HepG2 (cell line): ENCODE measurements around the gene IKZF3. TPM values are rescaled to one million over a fixed set of nuclear protein-coding genes. Genes with fewer than 3 reads are reported as not detected.
A peak's percentile ranks its signal among the peaks of the same experiment; 100 is the strongest.

Source experiments
- ATAC-seq: fragments of 200-7000 bp; cut with Tn5 transposase; 3 replicates; pipeline ENCODE4 v1.9.1; 2020; ENCODE audit warnings: mild to moderate bottlenecking, moderate library complexity
- BruUV-seq: library from RNA; stranded (reverse); fragments of 400-500 nt; replicated peaks from 2 replicates; lab custom pipeline; 2021; lab: Mats Ljungman, UMichigan
- CTCF ChIA-PET: fragments of 300-600 bp; formaldehyde crosslinking; extraction: SDS; loops from one replicate; lab custom pipeline; 2021; ENCODE audit warnings: low total read pairs, inconsistent platforms, low intra/inter-chr PET ratio; lab: Yijun Ruan, JAX
- POLR2A ChIA-PET: fragments of 350-600 bp; sonication (Branson Sonifier 250); formaldehyde crosslinking; loops from one replicate; lab custom pipeline; 2020; ENCODE audit warnings: antibody characterized with exemption, inconsistent platforms; lab: Yijun Ruan, JAX
- DNase-seq: peaks from one replicate; pipeline ENCODE4 v3.0.0-alpha.2; 2015; ENCODE audit warnings: low spot score
- FAIRE-seq: peaks from 3 replicates; lab custom pipeline; 2011; peaks lifted over from hg19 to GRCh38; lab: Jason Lieb, UNC
- H2AFZ ChIP-seq: one replicate; pipeline ENCODE4 v1.6.1; 2011; ENCODE audit warnings: low read length, inconsistent platforms
- H3K27ac ChIP-seq: fragments of 300-600 bp; 3 replicates; pipeline ENCODE4 v1.8.0; 2011; ENCODE audit warnings: mixed run types, mild to moderate bottlenecking, mixed read lengths, low read length, inconsistent platforms; ENCODE audit not compliant: insufficient read depth; ENCODE audit errors: extremely low read length
- H3K27me3 ChIP-seq, 2 experiments: fragments of 200-600 bp in 1 of 2; 2 replicates in 1 of 2; 3 replicates in 1 of 2; pipeline versions ENCODE4 v1.6.0 to v1.8.0; 2011; ENCODE audit warnings: low read length in 2 of 2, mild to moderate bottlenecking in 2 of 2, moderate library complexity in 2 of 2, inconsistent platforms in 1 of 2; ENCODE audit not compliant: insufficient read depth in 2 of 2, control insufficient read depth in 1 of 2
- H3K36me3 ChIP-seq, 2 experiments: fragments of 200-600 bp in 1 of 2; replicated peaks in 1 of 2; 2 replicates in 1 of 2; 3 replicates in 1 of 2; pipeline versions ENCODE4 v1.5.1 to v1.8.0; 2011; ENCODE audit warnings: low read length in 2 of 2, inconsistent platforms in 1 of 2; ENCODE audit not compliant: insufficient read depth in 2 of 2, control insufficient read depth in 1 of 2
- H3K4me1 ChIP-seq: 2 replicates; pipeline ENCODE4 v1.5.1; 2012; ENCODE audit warnings: low read length, inconsistent platforms; ENCODE audit not compliant: insufficient read depth
- H3K4me2 ChIP-seq: 2 replicates; pipeline ENCODE4 v1.6.0; 2011; ENCODE audit warnings: low read depth, low read length, inconsistent platforms
- H3K4me3 ChIP-seq, 3 experiments: fragments of 200-600 bp in 1 of 3; sonication (generic), shearing (Covaris generic) in 1 of 3; replicated peaks in 1 of 3; 2 replicates each; pipeline ENCODE4 v1.5.1; 2011 to 2016; ENCODE audit warnings: low read length in 3 of 3, inconsistent platforms in 2 of 3, low read depth in 2 of 3, mild to moderate bottlenecking in 2 of 3, control low read depth in 1 of 3, mixed read lengths in 1 of 3; ENCODE audit not compliant: insufficient read depth in 1 of 3
- H3K79me2 ChIP-seq: one replicate; pipeline ENCODE4 v1.6.1; 2011; ENCODE audit warnings: low read length, inconsistent platforms; ENCODE audit not compliant: insufficient read depth
- H3K9ac ChIP-seq: 2 replicates; pipeline ENCODE4 v1.6.0; 2011; ENCODE audit warnings: mild to moderate bottlenecking, low read depth, low read length, inconsistent platforms; ENCODE audit not compliant: insufficient read depth
- H3K9me3 ChIP-seq: 2 replicates; pipeline ENCODE4 v1.5.1; 2012; ENCODE audit warnings: mild to moderate bottlenecking, low read length
- H4K20me1 ChIP-seq: 2 replicates; pipeline ENCODE4 v1.6.0; 2011; ENCODE audit warnings: inconsistent platforms, mild to moderate bottlenecking, low read length, moderate library complexity; ENCODE audit not compliant: insufficient read depth
- AGO2 ChIP-seq: fragments of 200-400 bp; formaldehyde crosslinking; optimal IDR thresholded peaks from 2 replicates; pipeline ENCODE3; 2017; ENCODE audit warnings: mild to moderate bottlenecking, low read depth, low read length, moderate library complexity
- ARID2 ChIP-seq: sonication (generic); formaldehyde crosslinking; IDR thresholded peaks from 2 replicates; pipeline ENCODE4 v1.8.1; 2022; ENCODE audit warnings: mild to moderate bottlenecking, missing genetic modification reagents, borderline replicate concordance
- BORCS8-MEF2B ChIP-seq: sonication (generic); formaldehyde crosslinking; IDR thresholded peaks from 2 replicates; pipeline ENCODE4 v1.8.0; 2022; ENCODE audit warnings: mild to moderate bottlenecking, missing genetic modification reagents
- CEBPG ChIP-seq: IDR thresholded peaks from 2 replicates; pipeline ENCODE4 v1.6.1; 2016
- GFI1 ChIP-seq: sonication (generic); formaldehyde crosslinking; IDR thresholded peaks from 2 replicates; pipeline ENCODE4 v1.5.0; 2020; ENCODE audit warnings: missing genetic modification reagents, mild to moderate bottlenecking, borderline replicate concordance
- SYNCRIP ChIP-seq: fragments of 200-400 bp; formaldehyde crosslinking; IDR thresholded peaks from 2 replicates; pipeline ENCODE4 v1.6.1; 2018; ENCODE audit warnings: mild to moderate bottlenecking, low read depth, low read length; ENCODE audit not compliant: insufficient read depth
- YEATS4 ChIP-seq: sonication (generic); formaldehyde crosslinking; IDR thresholded peaks from 2 replicates; pipeline ENCODE4 v1.4.0; 2020; ENCODE audit warnings: missing genetic modification reagents, borderline replicate concordance
- ZNF552 ChIP-seq: sonication (generic); formaldehyde crosslinking; IDR thresholded peaks from 2 replicates; pipeline ENCODE4 v1.9.0; 2022; ENCODE audit warnings: missing genetic modification reagents, mild to moderate bottlenecking, borderline replicate concordance
- ZSCAN20 ChIP-seq: sonication (generic); formaldehyde crosslinking; IDR thresholded peaks from 2 replicates; pipeline ENCODE4 v1.4.0; 2020; ENCODE audit warnings: missing genetic modification reagents, mild to moderate bottlenecking, borderline replicate concordance
- WGBS: methylation state at CpG from one replicate; pipeline ENCODE4 v1.1.6; 2017; ENCODE audit warnings: low lambda C conversion rate; 5-methylcytosine and 5-hydroxymethylcytosine counted together
- in situ Hi-C: cut with HindIII; loops from 2 replicates; pipeline ENCODE4 v1.10.0; 2017; ENCODE audit warnings: low pct_unique_long_range_greater_than_20kb; ENCODE audit not compliant: extremely low pct_ligation_motif_present
- intact Hi-C: fragments of 100-400 bp; cut with micrococcal nuclease; formaldehyde crosslinking; loops from one replicate; pipeline ENCODE4 v1.10.0; 2022; ENCODE audit not compliant: unreplicated experiment
- polyA plus RNA-seq, 8 experiments: library from polyadenylated mRNA; depleted of rRNA in 3 of 8; stranded (reverse) in 7 of 8; unstranded in 1 of 8; fragments of >200 nt; fragmentation: Illumina TruSeq in 4 of 8; extraction: Trizol in 4 of 8; gene quantifications; 2 replicates each; pipeline versions ENCODE4 v1.2.1 to v1.2.3, GENCODE V29; 2011 to 2016; ENCODE audit warnings: low read depth in 4 of 8, missing spikeins in 1 of 8, mixed read lengths in 1 of 8; ENCODE audit not compliant: insufficient read depth in 1 of 8
- total RNA-seq, 5 experiments: library from RNA; depleted of rRNA; stranded (reverse); fragments of >200 nt; fragmentation: Illumina TruSeq; extraction: Trizol; gene quantifications; 2 replicates each; pipeline ENCODE4 v1.2.3, GENCODE V29; 2016; ENCODE audit warnings: low read depth in 1 of 5
- TF ChIP-seq, protein P1 (sequence below): IDR thresholded peaks from 2 replicates; pipeline ENCODE4 v1.6.1; 2016; ENCODE audit warnings: missing compliant biosample characterization, missing genetic modification reagents, borderline replicate concordance
- TF ChIP-seq, protein P2 (sequence below): sonication (generic); formaldehyde crosslinking; IDR thresholded peaks from 2 replicates; pipeline ENCODE4 v1.4.0; 2020; ENCODE audit warnings: missing genetic modification reagents

The IKZF3 gene
- total and polyA plus RNA-seq, 2 of the 13 experiments (the other 11 are each of a cell fraction or from before 2014, with no cell fraction given) = not detected

DNA sequence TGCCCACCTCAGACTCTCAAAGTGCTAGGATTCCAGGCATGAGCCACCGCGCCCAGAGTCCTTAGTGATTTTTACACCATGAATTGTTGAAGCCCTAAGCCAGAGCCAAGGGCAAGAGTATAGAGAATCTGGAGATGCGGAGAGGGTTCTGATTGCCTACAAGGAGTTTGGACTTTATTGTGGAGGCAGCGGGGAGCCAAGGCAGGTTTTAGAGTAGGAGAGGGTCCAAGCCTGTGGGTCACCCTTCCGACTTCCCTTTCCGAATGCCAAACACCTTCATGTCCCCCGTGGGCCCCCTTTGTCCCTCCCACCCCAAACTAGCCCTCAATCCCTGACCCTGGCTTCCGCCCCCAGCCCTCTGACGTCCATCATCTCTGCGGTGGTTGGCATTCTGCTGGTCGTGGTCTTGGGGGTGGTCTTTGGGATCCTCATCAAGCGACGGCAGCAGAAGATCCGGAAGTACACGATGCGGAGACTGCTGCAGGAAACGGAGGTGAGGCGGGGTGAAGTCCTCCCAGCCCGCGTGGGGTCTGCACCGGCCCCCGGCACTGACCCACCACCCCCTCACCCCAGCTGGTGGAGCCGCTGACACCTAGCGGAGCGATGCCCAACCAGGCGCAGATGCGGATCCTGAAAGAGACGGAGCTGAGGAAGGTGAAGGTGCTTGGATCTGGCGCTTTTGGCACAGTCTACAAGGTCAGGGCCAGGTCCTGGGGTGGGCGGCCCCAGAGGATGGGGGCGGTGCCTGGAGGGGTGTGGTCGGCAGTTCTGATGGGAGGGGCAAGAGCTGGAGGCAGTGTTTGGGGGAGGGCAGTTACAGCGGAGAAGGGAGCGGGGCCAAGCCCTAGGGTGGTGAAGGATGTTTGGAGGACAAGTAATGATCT is 140.9 kb downstream of the IKZF3 start:
- H3K36me3 ChIP-seq = peaks cover 22 to 67% of the 10 kb centered on the region in 2 experiments
- no peaks in the 10 kb centered on the region for H4K20me1 ChIP-seq
- H3K9ac ChIP-seq = no peak overlapping the region
- no TSS peak for BruUV-seq
- no peak overlapping the region for H2AFZ ChIP-seq
- ATAC-seq (no peak), DNase-seq (no peak), FAIRE-seq (no peak)
- no peak overlapping the region for H3K27ac ChIP-seq
- in situ Hi-C loops = no loop called here
- 95% methylated on average over 34 of the region's 34 CpGs for WGBS
- H3K4me1 ChIP-seq = no peaks in the 10 kb centered on the region
- no peak overlapping the region for H3K4me3 ChIP-seq
- no peaks in the 10 kb centered on the region for H3K79me2 ChIP-seq
- ChIA-PET POLR2A (interaction anchor here (1.0 to 1.7 kb wide), 4 partner anchors 20 to 35 kb away, joined by 3 to 5 read pairs (median 3); partner anchors contain the start of gene PGAP3), CTCF (no interaction called here)
- H3K27me3 ChIP-seq = no peaks in the 10 kb centered on the region
- intact Hi-C loops = no loop called here
- H3K4me2 ChIP-seq = no peak overlapping the region
- TF ChIP-seq CEBPG (CRISPR knock-in tag) = no peak
- TF ChIP-seq GFI1 (CRISPR knock-in tag) = no peak
- TF ChIP-seq ZSCAN20 (CRISPR knock-in tag) = no peak
- TF ChIP-seq BORCS8-MEF2B (CRISPR knock-in tag) = 0 out of 2 replicates have a peak, but pooled peaks have one; percentile 37
- TF ChIP-seq YEATS4 (CRISPR knock-in tag) = no peak
- TF ChIP-seq ARID2 = no peak
- TF ChIP-seq, protein P1, sequence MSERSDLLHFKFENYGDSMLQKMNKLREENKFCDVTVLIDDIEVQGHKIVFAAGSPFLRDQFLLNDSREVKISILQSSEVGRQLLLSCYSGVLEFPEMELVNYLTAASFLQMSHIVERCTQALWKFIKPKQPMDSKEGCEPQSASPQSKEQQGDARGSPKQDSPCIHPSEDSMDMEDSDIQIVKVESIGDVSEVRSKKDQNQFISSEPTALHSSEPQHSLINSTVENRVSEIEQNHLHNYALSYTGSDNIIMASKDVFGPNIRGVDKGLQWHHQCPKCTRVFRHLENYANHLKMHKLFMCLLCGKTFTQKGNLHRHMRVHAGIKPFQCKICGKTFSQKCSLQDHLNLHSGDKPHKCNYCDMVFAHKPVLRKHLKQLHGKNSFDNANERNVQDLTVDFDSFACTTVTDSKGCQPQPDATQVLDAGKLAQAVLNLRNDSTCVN (CRISPR knock-in tag) = no peak
- no peak for TF ChIP-seq SYNCRIP
- TF ChIP-seq, protein P2, sequence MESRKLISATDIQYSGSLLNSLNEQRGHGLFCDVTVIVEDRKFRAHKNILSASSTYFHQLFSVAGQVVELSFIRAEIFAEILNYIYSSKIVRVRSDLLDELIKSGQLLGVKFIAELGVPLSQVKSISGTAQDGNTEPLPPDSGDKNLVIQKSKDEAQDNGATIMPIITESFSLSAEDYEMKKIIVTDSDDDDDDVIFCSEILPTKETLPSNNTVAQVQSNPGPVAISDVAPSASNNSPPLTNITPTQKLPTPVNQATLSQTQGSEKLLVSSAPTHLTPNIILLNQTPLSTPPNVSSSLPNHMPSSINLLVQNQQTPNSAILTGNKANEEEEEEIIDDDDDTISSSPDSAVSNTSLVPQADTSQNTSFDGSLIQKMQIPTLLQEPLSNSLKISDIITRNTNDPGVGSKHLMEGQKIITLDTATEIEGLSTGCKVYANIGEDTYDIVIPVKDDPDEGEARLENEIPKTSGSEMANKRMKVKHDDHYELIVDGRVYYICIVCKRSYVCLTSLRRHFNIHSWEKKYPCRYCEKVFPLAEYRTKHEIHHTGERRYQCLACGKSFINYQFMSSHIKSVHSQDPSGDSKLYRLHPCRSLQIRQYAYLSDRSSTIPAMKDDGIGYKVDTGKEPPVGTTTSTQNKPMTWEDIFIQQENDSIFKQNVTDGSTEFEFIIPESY = 0 out of 2 replicates have a peak, but pooled peaks have one; percentile 7
- TF ChIP-seq AGO2 = peak; percentile 87
- no peak for TF ChIP-seq ZNF552 (CRISPR knock-in tag)
- H3K9me3 ChIP-seq = no peaks in the 10 kb centered on the region
